ENCODE measurements around the gene LIN28B. TPM values are rescaled to one million over a fixed set of nuclear protein-coding genes. Genes with fewer than 3 reads are reported as not detected.

The LIN28B gene
- total RNA-seq, 1 donor from 2014 or later: not detected

DNA sequence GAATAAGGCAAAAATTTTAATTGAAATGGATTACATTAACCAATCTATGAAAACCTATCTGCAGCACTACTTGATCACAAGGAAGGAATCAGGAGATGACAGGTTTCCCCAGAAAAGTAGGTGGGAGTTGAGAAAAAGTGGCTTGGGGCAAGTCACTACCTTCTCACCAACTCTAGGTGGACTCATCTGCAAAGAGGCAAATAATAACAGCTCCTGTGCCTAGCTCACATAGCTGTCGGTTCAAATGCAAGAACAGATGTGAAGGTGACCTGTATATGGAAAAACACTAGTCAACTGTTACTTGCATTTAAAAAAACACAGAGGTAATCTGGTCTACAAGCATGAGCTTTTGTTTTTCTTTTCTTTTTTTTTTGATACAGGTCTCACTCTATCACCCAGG, 155.7 kb downstream of the LIN28B start:
- no peak for DNase-seq

DNA sequence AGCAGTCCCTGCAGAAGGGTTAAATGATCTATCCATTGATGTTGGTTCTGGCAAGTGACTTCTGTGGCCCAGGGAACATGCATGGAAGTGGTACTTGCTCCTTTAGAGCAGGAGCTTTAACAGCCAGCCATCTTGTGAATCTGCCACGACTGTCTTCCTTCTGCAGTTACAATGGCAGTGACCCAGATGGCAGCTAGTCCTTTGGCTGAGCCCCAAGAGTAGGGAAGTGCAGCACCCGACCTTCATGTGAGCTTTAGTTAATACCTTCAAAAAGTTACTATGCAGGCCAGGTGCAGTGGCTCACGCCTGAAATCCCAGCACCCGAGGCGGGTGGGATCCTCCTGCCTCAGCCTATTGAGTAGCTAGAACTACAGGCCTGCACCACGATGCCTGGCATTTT, 156.5 kb downstream of the LIN28B start:
- DNase-seq: no peak

DNA sequence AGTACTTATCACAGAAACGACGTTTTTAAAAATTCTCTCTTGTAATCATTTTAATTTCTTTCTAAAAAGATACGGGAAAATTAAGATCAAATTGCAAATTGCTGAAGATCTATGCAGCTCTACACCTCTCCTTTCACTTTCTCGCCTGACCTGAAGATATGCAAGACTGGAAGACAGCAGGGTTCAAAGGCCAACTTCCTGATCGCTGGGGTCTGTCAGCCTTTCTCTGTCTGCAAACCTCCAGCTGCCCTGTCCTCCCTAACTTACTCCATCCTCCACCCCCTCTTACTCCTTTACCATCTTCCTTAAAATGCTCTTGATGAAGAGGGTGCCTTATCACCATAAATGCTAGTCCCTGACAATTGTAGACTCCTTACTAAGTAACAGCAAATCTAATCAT, 159.2 kb downstream of the LIN28B start:
- DNase-seq: no peak

DNA sequence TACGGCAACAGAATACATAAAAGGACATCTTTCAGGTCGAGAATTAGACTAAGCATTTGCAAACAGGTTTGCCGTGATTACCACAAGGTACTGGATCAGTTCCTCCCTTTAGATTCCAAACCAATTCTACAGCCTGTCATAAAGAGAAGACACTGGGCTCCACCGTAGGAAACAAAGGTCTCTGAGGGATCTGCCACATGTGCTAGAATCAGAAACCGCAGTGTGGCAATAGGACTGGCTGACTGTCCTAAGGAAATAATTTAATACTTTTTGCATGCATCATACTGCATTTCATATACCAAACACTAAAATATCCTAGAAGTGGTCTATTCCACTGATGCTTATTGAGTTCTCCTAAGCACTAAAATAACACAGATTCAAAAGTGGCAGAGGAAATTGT, 163.7 kb downstream of the LIN28B start:
- no peak for DNase-seq

DNA sequence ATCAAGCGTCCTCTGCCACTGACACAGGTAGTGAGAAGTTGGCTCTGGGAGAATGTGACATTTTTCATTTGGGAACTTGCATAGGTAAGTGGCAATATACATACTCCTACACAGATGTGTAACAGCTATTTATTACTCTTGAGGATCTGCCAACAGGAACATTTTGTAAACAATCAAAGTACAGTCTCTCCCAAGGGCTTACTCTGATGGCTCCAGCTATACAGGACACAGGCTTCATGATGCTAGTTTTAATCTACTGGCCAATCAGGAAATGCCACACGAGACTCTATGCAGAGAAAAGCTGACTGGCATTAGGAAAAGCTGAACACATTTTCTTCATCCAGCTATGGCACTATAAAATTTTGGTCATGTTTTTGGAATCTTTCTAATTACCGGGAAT, 165.1 kb downstream of the LIN28B start:
- DNase-seq: no peak

DNA sequence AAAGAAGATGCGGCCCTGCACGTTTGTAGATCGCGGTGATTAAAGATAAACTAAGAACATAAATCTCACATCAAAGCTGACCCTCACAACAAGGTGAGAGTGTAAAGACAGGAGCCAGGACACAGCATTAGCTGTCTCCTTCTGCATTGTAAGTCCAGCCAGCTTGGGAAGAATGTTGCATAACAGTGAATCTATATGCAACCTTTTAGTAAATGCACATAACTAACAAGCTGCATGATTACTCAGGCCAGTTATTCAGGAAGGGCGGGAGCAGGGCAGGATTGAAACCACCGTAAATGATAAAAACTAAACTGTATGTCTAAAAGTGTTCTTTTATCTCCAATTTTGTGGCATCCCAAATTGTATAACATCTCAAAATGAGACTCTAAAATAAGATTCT, 165.8 kb downstream of the LIN28B start:
- DNase-seq: no peak

Other genes starting within 250 kb of the LIN28B start
- gene HACE1, start 97.2 kb upstream of the LIN28B start, total RNA-seq: 19.8 and 23.3 TPM in 2 replicates
- gene POPDC3, start 222.9 kb downstream of the LIN28B start, total RNA-seq: 0.17 TPM in 1 of 2 replicates, not detected in the other

Measured in dermis blood vessel endothelial cell (primary cell).